ENCODE results near the gene H3-3A. TPM values are rescaled to one million over a fixed set of nuclear protein-coding genes. Genes with fewer than 3 reads are reported as not detected.

Gene H3-3A
- total RNA-seq (2022; extraction: Qiagen RNA extraction; ENCODE audit: low read depth) = 395 to 501 TPM (median 445 TPM) in 5 replicates

DNA sequence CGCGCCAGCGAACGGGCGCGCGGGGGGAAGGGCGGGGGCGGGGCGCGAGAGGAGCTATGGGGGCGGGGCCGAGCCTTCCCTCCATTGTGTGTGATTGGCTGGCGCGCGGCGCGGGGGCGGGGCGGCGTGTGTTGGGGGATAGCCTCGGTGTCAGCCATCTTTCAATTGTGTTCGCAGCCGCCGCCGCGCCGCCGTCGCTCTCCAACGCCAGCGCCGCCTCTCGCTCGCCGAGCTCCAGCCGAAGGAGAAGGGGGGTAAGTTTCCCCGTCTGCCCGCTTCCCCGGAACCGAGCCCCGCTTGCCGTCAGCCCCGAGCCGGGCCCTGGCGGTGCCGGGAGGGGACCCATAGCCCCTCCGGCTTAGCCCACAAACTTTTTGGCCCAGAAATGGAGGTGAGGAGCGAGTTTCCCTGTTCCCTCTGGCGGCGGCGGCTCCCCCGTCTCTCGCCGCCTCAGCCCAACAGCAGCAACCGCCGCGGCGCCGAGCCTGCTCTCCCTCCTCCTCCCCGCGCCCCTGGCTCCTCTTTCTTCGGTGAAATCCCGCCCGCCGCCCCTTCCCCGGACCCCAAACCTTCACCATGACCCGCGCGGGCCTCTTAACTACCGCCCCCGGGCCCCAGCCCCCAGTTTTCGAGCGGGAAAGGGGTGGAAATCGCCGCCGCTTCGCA lies at the start of gene H3-3A:
H3-3A (plus strand) TSS at position 159 of the 666 bp plus-strand sequence. CDS start 1,636 bp downstream, outside the sequence.

Other genes starting within 250 kb of the H3-3A start
- gene TMEM63A, start 180.3 kb upstream of the H3-3A start, total RNA-seq (2022; extraction: Qiagen RNA extraction; ENCODE audit: low read depth) = 4.5 to 7.5 TPM (median 5.9 TPM) in 5 replicates
- gene LEFTY1, start 173.6 kb upstream of the H3-3A start, total RNA-seq (2022; extraction: Qiagen RNA extraction; ENCODE audit: low read depth) = 0.11 to 0.38 TPM (median 0.30 TPM) in 5 replicates
- gene PYCR2, start 138.5 kb upstream of the H3-3A start, total RNA-seq (2022; extraction: Qiagen RNA extraction; ENCODE audit: low read depth) = 43.9 to 61.2 TPM (median 56.3 TPM) in 5 replicates
- 0.09 to 0.32 TPM (median 0.19 TPM) in 3 of 5 replicates, not detected in the others for gene LEFTY2, start 121.5 kb upstream of the H3-3A start, total RNA-seq (2022; extraction: Qiagen RNA extraction; ENCODE audit: low read depth)
- 7.9 to 11.0 TPM (median 9.9 TPM) in 5 replicates for gene SDE2, start 63.4 kb upstream of the H3-3A start, total RNA-seq (2022; extraction: Qiagen RNA extraction; ENCODE audit: low read depth)
- gene ACBD3, start 124.0 kb downstream of the H3-3A start, total RNA-seq (2022; extraction: Qiagen RNA extraction; ENCODE audit: low read depth) = 22.6 to 36.3 TPM (median 27.8 TPM) in 5 replicates
- gene MIXL1, start 160.9 kb downstream of the H3-3A start, total RNA-seq (2022; extraction: Qiagen RNA extraction; ENCODE audit: low read depth) = 0.07 to 0.10 TPM in 2 of 5 replicates, not detected in the others
- 7.1 to 9.1 TPM (median 8.7 TPM) in 5 replicates for gene LIN9, start 246.4 kb downstream of the H3-3A start, total RNA-seq (2022; extraction: Qiagen RNA extraction; ENCODE audit: low read depth)

Data from A549 treated with DMSO at 1 μM for 4 hours (cell line).